Spleen (tissue), 11 donors: ENCODE measurements around the gene C5orf58. TPM values are rescaled to one million over a fixed set of nuclear protein-coding genes. Genes with fewer than 3 reads are reported as not detected.

Source experiments
- DNase-seq: peaks from one replicate; pipeline ENCODE4 v3.0.0-alpha.2; 2020
- H3K27ac ChIP-seq, 8 donors: fragments of 200-600 bp; sonication (generic) in 7 of 8; 1 replicate in 4 of 8; 2 replicates in 4 of 8; pipeline versions ENCODE4 v1.5.0 to v1.8.0; 2016 to 2021; ENCODE audit warnings: inconsistent platforms in 4 of 8, mild to moderate bottlenecking in 4 of 8, moderate library complexity in 1 of 8
- H3K27me3 ChIP-seq, 7 donors: fragments of 200-600 bp; sonication (generic) in 6 of 7; replicated peaks in 1 of 7; 1 replicate in 4 of 7; 2 replicates in 3 of 7; pipeline versions ENCODE4 v1.5.0 to v1.8.0; 2016 to 2021; ENCODE audit warnings: inconsistent platforms in 3 of 7, mild to moderate bottlenecking in 1 of 7
- H3K36me3 ChIP-seq, 6 donors: fragments of 200-600 bp; sonication (generic) in 5 of 6; 1 replicate in 4 of 6; 2 replicates in 2 of 6; pipeline versions ENCODE4 v1.5.0 to v1.8.0; 2016 to 2021; ENCODE audit warnings: inconsistent platforms in 2 of 6
- H3K4me1 ChIP-seq, 6 donors: fragments of 200-600 bp; sonication (generic) in 5 of 6; 1 replicate in 3 of 6; 2 replicates in 3 of 6; pipeline versions ENCODE4 v1.5.0 to v1.8.0; 2016 to 2021; ENCODE audit warnings: inconsistent platforms in 3 of 6
- H3K4me3 ChIP-seq, 8 donors: fragments of 200-600 bp; sonication (generic) in 7 of 8; 1 replicate in 4 of 8; 2 replicates in 4 of 8; pipeline versions ENCODE4 v1.5.0 to v1.8.0; 2016 to 2021; ENCODE audit warnings: inconsistent platforms in 4 of 8, mild to moderate bottlenecking in 4 of 8, moderate library complexity in 2 of 8
- H3K9me3 ChIP-seq, 8 donors: fragments of 200-600 bp; sonication (generic) in 7 of 8; 1 replicate in 4 of 8; 2 replicates in 4 of 8; pipeline versions ENCODE4 v1.5.0 to v1.8.0; 2016 to 2021; ENCODE audit warnings: inconsistent platforms in 4 of 8
- CTCF ChIP-seq, 11 experiments: fragments of 200-600 bp in 7 of 11; fragments of 450-650 bp in 4 of 11; sonication (generic) in 4 of 11; IDR thresholded peaks in 8 of 11; conservative IDR thresholded peaks in 3 of 11; 1 replicate in 7 of 11; 2 replicates in 4 of 11; pipeline versions ENCODE4 v1.4.0 to v1.8.0; 2016 to 2021; ENCODE audit warnings: antibody characterized with exemption in 11 of 11, inconsistent platforms in 4 of 11, mild to moderate bottlenecking in 1 of 11
- POLR2A ChIP-seq, 3 donors: fragments of 450-650 bp; IDR thresholded peaks; one replicate each; pipeline ENCODE4 v1.5.1; 2017; ENCODE audit warnings: antibody characterized with exemption in 3 of 3, mild to moderate bottlenecking in 1 of 3
- POLR2AphosphoS5 ChIP-seq, 3 donors: sonication (generic); formaldehyde crosslinking; IDR thresholded peaks; one replicate each; pipeline ENCODE4 v1.5.1; 2017; ENCODE audit warnings: antibody characterized with exemption in 3 of 3
- WGBS, 5 donors: extraction: QIAGEN DNeasy Blood & Tissue Kit in 3 of 5; methylation state at CpG; one replicate each; pipeline versions ENCODE4 v1.1.5 to v1.1.7; 2013 to 2018; 5-methylcytosine and 5-hydroxymethylcytosine counted together
- intact Hi-C: fragments of 100-400 bp; cut with DNase I; formaldehyde crosslinking; loops from one replicate; pipeline ENCODE4 v1.15.0; 2023; ENCODE audit warnings: low total_unique reads
- polyA plus RNA-seq, 3 donors: library from polyadenylated mRNA; stranded (reverse); fragments of 200-250 nt; gene quantifications; one replicate each; pipeline ENCODE4 v1.2.1, GENCODE V29; 2013
- total RNA-seq, 7 donors: library from RNA; depleted of rRNA in 3 of 7; stranded (reverse); fragments of >200 nt in 3 of 7; fragmentation: NEBNext Ultra II Directional in 4 of 7; extraction: Animal tissue kit (Norgen Biotek cat#: 25700) in 4 of 7; gene quantifications; one replicate each; pipeline versions ENCODE4 v1.1.0 to v1.2.1, GENCODE V29; 2016 to 2021
- donor health status: healthy with polysubstance abuse.
- donor health status: DM: no; HTN: no; CAD: no; lungs with moderate emphysema.
- donor health status: DM: no; HTN: no; CAD: no.
- donor health status: Bipolar disorder and iron deficiency.
- donor health status: healthy.
- donor health status: DM: no; HTN: no; CAD: no.
- donor health status: DM: yes; HTN: yes; CAD: no.

Gene C5orf58
- total and polyA plus RNA-seq, 10 donors, result 0.35 TPM; not detected in 9

GRCh38 chr5:170206216-170206615 is 26.6 kb upstream of the C5orf58 start:
- 74 to 78% (median 75%) methylated on average over 3 of the region's 3 CpGs for WGBS, 5 donors
- Histone ChIP-seq H3K9me3 (peaks cover 0 to 4% (median 0%) of the 10 kb centered on the region in 8 donors), H3K27me3 (peaks cover 0 to 6% (median 0%) of the 10 kb centered on the region in 7 donors), H3K36me3 (no peaks in the 10 kb centered on the region), H3K4me1 (no peaks in the 10 kb centered on the region), H3K27ac (no peak overlapping the region), H3K4me3 (no peak overlapping the region)
- TF ChIP-seq CTCF (IDR thresholded peaks at IDR 0.05 in 8 of 11, conservative IDR thresholded peaks at IDR 0.05 in 3 of 11) (no peak), POLR2AphosphoS5 (IDR thresholded peaks at IDR 0.05) (no peak)
- intact Hi-C loops, result no loop called here
- DNase-seq, result no peak

GRCh38 chr5:170206958-170207357 is 25.8 kb upstream of the C5orf58 start:
- no peaks in the 10 kb centered on the region for H3K4me1 ChIP-seq
- 94 to 98% (median 95%) methylated on average over 8 of the region's 8 CpGs for WGBS, 5 donors
- no peak for DNase-seq
- peaks cover 0 to 6% (median 0%) of the 10 kb centered on the region in 7 donors for H3K27me3 ChIP-seq
- H3K36me3 ChIP-seq, result no peaks in the 10 kb centered on the region
- intact Hi-C loops, result no loop called here
- no peak overlapping the region for H3K27ac ChIP-seq
- peaks cover 0 to 4% (median 0%) of the 10 kb centered on the region in 8 donors for H3K9me3 ChIP-seq
- no peak overlapping the region for H3K4me3 ChIP-seq
- no peak for TF ChIP-seq POLR2AphosphoS5 (IDR thresholded peaks at IDR 0.05)
- TF ChIP-seq CTCF (IDR thresholded peaks at IDR 0.05 in 8 of 11, conservative IDR thresholded peaks at IDR 0.05 in 3 of 11), result no peak
- no peak for TF ChIP-seq POLR2A (IDR thresholded peaks at IDR 0.05)

- DNase-seq, result no peak
- intact Hi-C loops, result no loop called here
- 71 to 97% (median 77%) methylated on average over 1 of the region's 1 CpG for WGBS, 5 donors
Observed at GRCh38 chr5:170211575-170212334, 21.0 kb upstream of the C5orf58 start.

More at GRCh38 chr5:170211575-170212334, 21.0 kb upstream of the C5orf58 start:
- Histone ChIP-seq H3K4me3 (no peak overlapping the region), H3K36me3 (no peaks in the 10 kb centered on the region), H3K9me3 (peaks cover 0 to 4% (median 0%) of the 10 kb centered on the region in 8 donors), H3K27me3 (peaks cover 0 to 10% (median 0%) of the 10 kb centered on the region in 7 donors), H3K27ac (no peak overlapping the region), H3K4me1 (no peaks in the 10 kb centered on the region)
- TF ChIP-seq CTCF (IDR thresholded peaks at IDR 0.05 in 8 of 11, conservative IDR thresholded peaks at IDR 0.05 in 3 of 11) (no peak), POLR2AphosphoS5 (IDR thresholded peaks at IDR 0.05) (no peak), POLR2A (IDR thresholded peaks at IDR 0.05) (no peak)
